22Rv1 (cell line): ENCODE results near the gene GORASP1.
A peak's percentile ranks its signal among the peaks of the same experiment; 100 is the strongest.
"Not testable (repeated sequence)": the region's sequence is repeated elsewhere in the genome, so short reads cannot be mapped to it uniquely, and the experiment has no call there.

ENCODE experiments used
- H3K27ac ChIP-seq: fragments of 450-650 bp; 2 replicates; pipeline ENCODE4 v1.5.1; 2017
- ZFX ChIP-seq: fragments of 450-650 bp; IDR thresholded peaks from 2 replicates; pipeline ENCODE4 v1.6.1; 2017; ENCODE audit warnings: antibody characterized with exemption, borderline replicate concordance
- TF ChIP-seq, protein P1 (sequence below): fragments of 450-650 bp; IDR thresholded peaks from 2 replicates; pipeline ENCODE4 v1.5.1; 2017; ENCODE audit warnings: mild to moderate bottlenecking

The GORASP1 gene

GRCh38 chr3:39062180-39062579 is 45.2 kb downstream of the GORASP1 start:
- TF ChIP-seq, protein P1, sequence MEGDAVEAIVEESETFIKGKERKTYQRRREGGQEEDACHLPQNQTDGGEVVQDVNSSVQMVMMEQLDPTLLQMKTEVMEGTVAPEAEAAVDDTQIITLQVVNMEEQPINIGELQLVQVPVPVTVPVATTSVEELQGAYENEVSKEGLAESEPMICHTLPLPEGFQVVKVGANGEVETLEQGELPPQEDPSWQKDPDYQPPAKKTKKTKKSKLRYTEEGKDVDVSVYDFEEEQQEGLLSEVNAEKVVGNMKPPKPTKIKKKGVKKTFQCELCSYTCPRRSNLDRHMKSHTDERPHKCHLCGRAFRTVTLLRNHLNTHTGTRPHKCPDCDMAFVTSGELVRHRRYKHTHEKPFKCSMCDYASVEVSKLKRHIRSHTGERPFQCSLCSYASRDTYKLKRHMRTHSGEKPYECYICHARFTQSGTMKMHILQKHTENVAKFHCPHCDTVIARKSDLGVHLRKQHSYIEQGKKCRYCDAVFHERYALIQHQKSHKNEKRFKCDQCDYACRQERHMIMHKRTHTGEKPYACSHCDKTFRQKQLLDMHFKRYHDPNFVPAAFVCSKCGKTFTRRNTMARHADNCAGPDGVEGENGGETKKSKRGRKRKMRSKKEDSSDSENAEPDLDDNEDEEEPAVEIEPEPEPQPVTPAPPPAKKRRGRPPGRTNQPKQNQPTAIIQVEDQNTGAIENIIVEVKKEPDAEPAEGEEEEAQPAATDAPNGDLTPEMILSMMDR, result no peak
- no peak for TF ChIP-seq ZFX
- H3K27ac ChIP-seq, result no peak overlapping the region

GRCh38 chr3:39061228-39061627 is 46.2 kb downstream of the GORASP1 start:
- not testable (repeated sequence) for H3K27ac ChIP-seq

- H3K27ac ChIP-seq, result no peak overlapping the region
- no peak for TF ChIP-seq ZFX
- TF ChIP-seq, protein P1, result no peak
Observed at GRCh38 chr3:39056151-39056550, 51.3 kb downstream of the GORASP1 start.

GRCh38 chr3:39053696-39054095 is 53.7 kb downstream of the GORASP1 start:
- no peak overlapping the region for H3K27ac ChIP-seq
- TF ChIP-seq, protein P1, result no peak
- no peak for TF ChIP-seq ZFX

- TF ChIP-seq, protein P1, result no peak
- TF ChIP-seq ZFX, result no peak
- peak overlapping the region; percentile 72 for H3K27ac ChIP-seq
Observed at GRCh38 chr3:39052583-39052982, 54.8 kb downstream of the GORASP1 start.

DNA sequence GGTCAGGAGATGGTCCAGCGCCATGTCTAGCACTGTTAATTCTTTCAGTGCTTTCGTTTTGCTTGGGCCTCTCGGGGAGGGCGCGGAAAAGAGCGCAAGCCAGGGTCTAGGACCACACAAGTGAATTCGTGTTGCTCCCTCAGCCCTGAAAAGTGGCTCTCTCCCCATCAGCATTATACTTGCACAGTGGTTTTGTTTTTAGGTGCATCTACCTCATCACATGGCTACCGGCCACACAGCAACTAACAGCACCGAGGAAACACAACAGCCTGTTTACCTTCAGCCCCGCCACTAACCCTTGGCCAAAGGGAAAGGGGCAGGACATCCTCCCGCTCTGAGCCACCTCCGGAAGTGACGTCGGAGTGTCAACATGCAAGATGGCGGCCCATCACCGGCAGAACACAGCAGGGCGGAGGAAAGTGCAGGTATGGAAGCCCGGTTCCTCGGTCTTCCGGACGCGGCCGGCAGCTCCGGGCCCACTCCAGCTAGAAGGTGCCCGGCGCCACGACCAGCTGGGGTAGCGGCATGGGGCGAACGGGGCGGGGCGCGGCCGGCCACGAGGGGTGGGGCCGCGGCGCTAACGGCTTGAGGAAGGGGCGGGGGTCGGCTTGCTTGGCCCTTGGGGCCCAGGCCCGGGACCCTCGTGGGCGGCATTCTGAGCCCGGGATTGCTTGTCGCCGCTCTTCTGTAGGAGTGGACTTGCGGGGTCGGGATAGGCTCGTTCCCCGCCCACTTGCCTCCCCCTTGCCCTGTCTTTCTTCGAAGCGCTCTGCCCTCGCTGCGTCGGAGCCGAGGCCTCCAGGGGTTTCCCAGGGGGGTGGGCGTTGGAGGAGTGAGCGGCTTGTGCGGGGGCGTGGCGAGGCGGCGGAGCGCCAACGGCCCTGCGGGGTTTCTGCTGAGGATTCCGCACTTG is 55.5 kb downstream of the GORASP1 start, which contains the start of the genes SCN11A and WDR48:
Gene SCN11A (minus strand): TSS at position 296 of the 913 bp plus-strand sequence. CDS start 101,582 bp downstream, outside the sequence.
Gene WDR48 (plus strand): TSS at position 368 of the 913 bp plus-strand sequence. CDS start 10 bp downstream, at position 378.
- H3K27ac ChIP-seq, result peak within 1 kb of the TSS; percentile 72
- TF ChIP-seq ZFX, result no peak
- TF ChIP-seq, protein P1, result no peak

DNA sequence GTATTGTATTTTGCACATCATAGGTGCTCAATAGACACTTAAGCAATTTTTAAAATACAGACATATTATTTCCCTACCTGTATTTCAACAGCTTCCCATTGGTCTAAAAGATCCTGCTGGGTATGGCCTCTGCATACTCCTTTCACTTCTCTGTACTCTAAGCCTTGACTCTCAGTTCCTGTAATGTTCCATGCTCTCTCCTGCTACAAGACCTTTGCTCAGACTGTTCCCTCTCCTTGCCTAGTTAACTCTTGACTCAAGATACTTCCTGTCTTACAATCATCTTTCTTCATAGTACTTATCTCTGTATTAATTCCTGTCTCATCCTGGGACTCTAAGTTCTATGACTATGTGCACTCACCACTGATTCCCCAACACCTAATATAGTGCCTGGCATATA is 57.4 kb downstream of the GORASP1 start:
- H3K27ac ChIP-seq, result no peak overlapping the region
- TF ChIP-seq ZFX, result no peak
- TF ChIP-seq, protein P1, result no peak
